ENCODE data around the gene DLGAP4.

Gene DLGAP4

GRCh38 chr20:36334281-36335205 is 28.4 kb downstream of the DLGAP4 start:
- DNase-seq, result no peak

GRCh38 chr20:36335206-36335870 is 29.2 kb downstream of the DLGAP4 start:
- no peak for DNase-seq

GRCh38 chr20:36336204-36336603 is 30.1 kb downstream of the DLGAP4 start:
- no peak for DNase-seq

GRCh38 chr20:36336954-36337704 is 31.0 kb downstream of the DLGAP4 start:
- no peak for DNase-seq

GRCh38 chr20:36337886-36338285 is 31.7 kb downstream of the DLGAP4 start:
- DNase-seq, result no peak

- no peak for DNase-seq
These were observed 33.8 kb downstream of the DLGAP4 start for GRCh38 chr20:36339646-36340592.

GRCh38 chr20:36340593-36340990 is 34.5 kb downstream of the DLGAP4 start:
- DNase-seq, result no peak

GRCh38 chr20:36341331-36342020 is 35.3 kb downstream of the DLGAP4 start:
- DNase-seq, result no peak

- no peak for DNase-seq
These were observed 36.4 kb downstream of the DLGAP4 start for GRCh38 chr20:36342331-36343120.

GRCh38 chr20:36343641-36344040 is 37.5 kb downstream of the DLGAP4 start:
- DNase-seq, result no peak

- DNase-seq, result no peak
These were observed 38.5 kb downstream of the DLGAP4 start for GRCh38 chr20:36344517-36345132.

GRCh38 chr20:36346256-36346655 is 40.1 kb downstream of the DLGAP4 start:
- no peak for DNase-seq

- no peak for DNase-seq
These were observed 43.4 kb downstream of the DLGAP4 start for GRCh38 chr20:36349384-36350170.

GRCh38 chr20:36350439-36350838 is 44.3 kb downstream of the DLGAP4 start:
- no peak for DNase-seq

- no peak for DNase-seq
These were observed 45.8 kb downstream of the DLGAP4 start for GRCh38 chr20:36351937-36352336.

- DNase-seq, result no peak
These were observed 46.9 kb downstream of the DLGAP4 start for GRCh38 chr20:36352843-36353553.

GRCh38 chr20:36353740-36354139 is 47.6 kb downstream of the DLGAP4 start:
- no peak for DNase-seq

- DNase-seq, result no peak
These were observed 49.5 kb downstream of the DLGAP4 start for GRCh38 chr20:36355469-36356171.
